Measurements from ENCODE around the gene TKFC.
A peak's percentile ranks its signal among the peaks of the same experiment; 100 is the strongest.

TKFC gene

DNA sequence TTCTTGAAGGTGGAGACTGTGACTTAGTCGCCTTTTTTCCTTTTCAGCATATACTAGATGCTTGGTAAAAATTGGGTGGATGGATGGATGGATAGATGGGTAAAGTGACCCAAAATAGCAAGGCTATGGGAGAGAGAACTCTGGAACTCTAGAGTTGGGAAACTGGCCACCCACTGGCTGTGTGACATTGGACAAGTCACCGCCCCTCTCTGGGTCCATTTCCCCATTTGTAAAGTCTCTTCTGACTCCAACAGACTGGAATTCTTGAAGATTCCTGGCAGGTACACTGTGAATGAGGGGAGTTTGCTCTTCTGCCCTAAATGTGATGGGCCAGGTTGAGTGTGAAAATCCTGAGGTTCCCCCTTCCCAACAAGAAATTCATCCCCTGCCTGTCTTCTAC is 8.0 kb downstream of the TKFC start:
- intact Hi-C loops (cut with DNase I), result no loop called here
- no peak for DNase-seq

DNA sequence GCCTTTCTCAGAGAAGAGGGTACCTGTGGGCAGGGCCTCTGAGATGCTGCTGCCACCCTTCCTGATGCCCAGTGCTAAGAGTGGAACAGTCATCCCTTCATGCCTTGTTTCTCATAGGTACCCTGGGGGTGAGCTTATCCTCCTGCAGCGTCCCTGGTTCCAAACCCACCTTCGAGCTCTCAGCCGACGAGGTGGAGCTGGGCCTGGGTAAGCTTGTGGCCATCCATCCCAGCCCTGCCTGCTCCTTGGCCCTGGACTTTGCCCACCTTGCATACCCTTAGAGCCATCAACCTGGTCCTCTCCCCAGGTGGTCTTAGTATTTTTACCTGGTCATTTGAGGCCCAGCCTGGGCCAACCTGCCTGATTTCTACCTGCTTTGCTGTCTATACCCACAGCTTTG is 8.7 kb downstream of the TKFC start:
- intact Hi-C loops (cut with DNase I), result no loop called here
- DNase-seq, result no peak

DNA sequence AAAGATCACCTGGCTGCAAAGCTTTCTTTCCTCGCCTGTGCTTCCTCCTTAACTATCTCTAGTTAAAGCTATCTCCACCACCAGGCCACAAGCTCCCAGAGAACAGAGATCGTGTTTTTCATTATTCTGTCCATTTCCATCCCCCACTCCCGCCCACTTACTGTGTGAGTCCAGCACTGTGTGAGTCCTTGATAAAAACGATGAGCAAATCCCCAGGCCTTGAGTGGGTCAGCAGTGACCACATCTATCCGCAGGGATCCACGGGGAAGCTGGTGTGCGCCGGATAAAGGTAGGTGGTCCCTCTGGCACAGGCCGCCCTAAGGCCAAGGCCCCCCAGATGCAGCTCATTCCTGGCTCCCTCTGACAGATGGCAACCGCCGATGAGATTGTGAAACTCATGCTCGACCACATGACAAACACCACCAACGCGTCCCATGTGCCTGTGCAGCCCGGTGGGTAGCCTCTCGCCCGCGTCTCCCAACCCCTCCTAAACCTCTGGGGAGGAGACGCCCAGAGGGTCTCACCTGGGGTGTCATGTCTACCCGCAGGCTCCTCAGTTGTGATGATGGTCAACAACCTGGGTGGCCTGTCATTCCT is 9.3 kb downstream of the TKFC start:
- intact Hi-C loops (cut with DNase I), result no loop called here
- no peak for DNase-seq

DNA sequence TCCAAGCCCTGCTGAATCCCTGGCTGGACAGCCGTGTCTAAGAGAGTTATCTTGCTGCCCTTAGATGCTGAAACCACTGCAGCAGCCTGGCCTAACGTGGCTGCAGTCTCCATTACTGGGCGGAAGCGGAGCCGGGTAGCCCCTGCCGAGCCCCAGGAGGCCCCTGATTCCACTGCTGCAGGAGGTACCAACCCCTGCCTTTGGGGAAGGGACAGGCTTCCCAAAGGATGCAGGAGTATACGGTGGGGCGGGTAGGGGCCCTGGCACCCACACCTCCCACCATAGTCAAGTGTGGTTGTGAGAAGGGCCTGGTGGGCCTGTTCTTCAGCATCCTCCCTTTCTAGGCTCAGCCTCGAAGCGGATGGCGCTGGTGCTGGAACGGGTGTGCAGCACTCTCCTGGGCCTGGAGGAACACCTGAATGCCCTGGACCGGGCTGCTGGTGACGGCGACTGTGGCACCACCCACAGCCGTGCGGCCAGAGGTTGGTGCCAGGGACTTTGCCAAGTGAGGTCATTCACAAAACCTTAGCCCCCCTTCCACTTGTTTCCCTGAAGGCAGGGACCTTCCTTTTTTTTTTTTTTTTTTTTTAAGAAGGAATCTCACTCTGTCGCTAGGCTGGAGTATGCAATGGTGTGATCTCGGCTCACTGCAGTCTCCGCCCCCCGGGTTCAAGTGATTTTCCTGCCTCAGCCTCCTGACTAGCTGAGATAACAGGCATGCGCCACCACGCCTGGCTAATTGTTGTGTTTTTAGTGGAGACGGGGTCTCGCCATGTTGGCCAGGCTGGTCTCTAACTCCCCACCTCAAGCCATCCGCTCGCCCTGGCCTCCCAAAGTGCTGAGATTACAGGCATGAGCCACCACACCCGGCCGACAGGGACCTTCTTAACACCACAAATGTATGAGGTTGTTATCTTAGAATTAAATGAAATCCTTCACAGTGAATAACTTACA is 11.0 kb downstream of the TKFC start:
- no peak for DNase-seq
- intact Hi-C loops (cut with DNase I), result no loop called here

DNA sequence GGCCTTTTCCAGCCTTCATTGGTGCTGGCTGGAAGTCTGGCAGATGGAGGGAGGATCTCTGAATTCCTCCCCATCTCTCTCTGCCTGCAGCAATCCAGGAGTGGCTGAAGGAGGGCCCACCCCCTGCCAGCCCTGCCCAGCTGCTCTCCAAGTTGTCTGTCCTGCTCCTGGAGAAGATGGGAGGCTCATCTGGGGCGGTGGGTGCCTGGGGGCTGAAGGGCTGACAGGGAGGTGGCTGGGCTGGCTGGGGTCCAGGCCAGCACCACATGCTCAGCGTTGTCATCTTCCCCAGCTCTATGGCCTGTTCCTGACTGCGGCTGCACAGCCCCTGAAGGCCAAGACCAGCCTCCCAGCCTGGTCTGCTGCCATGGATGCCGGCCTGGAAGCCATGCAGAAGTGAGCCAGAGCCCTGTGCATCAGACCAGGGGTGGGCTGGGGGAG is 12.2 kb downstream of the TKFC start:
- no peak for DNase-seq
- intact Hi-C loops (cut with DNase I), result no loop called here

DNA sequence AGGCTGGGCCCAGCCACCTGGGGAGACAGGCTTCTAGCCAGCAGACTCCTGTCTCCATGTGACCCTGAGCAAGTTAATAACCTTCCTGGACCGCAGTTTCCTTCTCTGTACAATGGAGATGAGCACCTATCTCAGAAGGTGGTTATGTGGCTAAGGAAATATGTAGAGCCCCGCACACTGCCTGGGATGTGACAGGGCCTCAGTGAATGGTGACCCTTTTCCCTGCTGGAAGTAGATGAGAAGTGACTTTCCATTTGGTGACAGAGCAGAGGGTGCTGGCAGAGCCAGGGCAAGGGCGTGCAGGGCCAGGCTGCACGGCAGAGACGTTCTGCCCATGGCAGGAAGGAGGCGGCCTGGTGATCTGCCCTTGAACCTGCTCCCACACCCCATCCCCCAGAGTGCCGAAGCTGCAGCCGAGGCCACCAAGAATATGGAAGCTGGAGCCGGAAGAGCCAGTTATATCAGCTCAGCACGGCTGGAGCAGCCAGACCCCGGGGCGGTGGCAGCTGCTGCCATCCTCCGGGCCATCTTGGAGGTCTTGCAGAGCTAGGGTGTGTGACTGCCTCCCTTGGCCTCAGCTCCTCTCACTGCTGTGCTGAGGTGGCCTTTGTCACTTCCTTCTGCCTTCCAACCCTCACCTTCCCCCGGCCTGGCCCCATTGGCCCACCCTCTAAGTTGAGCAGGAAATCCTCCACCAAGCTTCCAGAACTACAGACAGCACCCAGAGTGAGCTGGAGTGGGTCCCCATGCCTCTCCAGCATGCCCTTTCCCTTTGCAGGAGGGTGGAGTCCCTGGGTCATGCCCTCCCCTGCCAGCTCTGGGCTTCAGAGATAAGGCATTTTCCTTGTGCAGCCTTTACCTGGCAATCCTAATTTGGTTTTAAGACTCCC is 13.2 kb downstream of the TKFC start:
- DNase-seq, result no peak
- intact Hi-C loops (cut with DNase I), result no loop called here

DNA sequence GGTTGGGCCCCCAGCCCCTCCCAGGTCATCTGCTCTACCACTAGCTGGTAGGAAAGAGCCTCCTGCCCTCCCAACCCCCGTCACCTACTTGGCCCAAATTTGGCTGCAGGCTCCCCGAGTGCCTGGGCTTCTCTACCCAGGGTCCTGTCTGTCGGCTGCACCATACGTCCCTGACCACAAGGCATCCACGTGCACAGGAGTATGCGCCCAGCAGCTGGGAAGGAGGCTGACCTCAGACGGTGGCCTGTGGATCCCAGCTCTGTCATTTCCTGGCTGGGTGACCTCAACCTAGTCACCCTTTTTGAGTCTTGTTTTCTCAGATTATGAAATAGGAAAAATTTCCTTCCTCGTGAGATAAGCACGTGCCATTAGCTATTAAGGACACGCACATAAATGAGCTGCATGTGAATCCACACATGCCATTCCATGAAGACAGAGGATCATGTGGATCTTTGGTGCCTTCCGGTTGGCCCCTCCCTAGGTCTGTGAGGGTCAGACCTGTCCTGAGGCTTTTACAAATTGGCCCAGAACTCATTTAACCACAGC is 15.0 kb downstream of the TKFC start:
- DNase-seq, result no peak
- intact Hi-C loops (cut with DNase I), result no loop called here

DNA sequence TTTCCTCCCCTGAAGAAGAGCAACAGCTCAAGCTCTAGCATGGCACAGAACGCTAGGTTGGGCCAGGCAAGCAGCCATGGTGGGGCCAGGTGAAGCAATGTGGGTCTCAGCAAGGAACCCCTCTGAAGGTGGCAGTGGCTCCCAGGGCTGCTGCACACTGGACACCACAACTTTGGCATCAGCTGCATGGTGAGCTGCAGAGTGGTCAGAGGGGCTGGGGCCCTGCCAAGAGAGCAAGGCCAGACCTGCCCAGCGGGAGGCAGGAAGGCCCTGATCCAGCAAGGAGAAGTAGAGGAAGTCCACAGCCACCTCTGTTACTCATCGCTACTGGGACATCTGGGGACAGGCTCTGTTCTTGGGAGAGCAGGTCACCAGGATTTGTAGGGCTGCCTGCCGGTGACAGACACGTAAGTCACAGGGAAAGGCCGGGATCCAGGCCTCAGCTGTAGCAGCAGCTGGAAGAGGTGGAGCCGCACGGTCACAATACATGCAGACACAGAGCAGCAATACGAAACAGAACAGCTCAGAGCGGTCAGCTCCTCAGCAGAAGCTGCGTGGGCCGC is 16.2 kb downstream of the TKFC start:
- intact Hi-C loops (cut with DNase I), result no loop called here
- DNase-seq, result no peak

DNA sequence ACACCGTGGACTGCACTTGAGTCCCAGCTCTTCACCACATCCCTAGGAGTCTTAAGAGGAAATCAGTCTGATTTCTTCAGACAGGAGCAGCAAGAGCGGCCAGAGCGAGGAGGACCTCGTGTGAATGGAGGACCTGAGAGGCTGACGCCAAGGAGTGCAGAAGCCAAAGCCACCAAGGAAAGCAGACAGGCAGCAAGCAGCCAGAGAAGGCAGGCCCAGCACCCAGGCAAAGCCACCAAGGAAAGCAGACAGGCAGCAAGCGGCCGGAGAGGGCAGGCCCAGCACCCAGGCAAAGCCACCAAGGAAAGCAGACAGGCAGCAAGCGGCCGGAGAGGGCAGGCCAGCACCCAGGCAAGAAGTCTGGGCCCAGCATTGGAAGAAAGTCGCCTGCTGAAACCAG is 16.9 kb downstream of the TKFC start:
- intact Hi-C loops (cut with DNase I), result no loop called here
- no peak for DNase-seq

DNA sequence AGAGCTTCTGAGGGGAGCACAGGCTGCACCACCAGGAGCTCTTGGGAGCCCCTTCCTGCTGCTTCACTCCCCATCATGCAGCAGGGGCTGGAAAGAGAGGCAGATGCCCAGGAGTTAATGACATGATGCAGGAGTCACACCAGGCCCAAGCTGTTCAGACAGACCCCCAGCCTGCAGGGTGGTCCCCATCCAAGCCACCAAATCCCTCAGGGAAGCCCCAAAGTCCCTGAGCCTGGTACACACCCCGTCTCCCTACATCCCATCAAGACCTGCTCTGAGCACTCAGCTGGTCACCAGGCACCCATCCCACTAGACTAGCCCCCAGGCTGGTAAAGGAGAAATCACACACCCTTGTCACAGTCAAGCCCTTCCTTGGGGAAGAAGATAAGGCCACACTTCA is 17.3 kb downstream of the TKFC start:
- DNase-seq, result no peak
- intact Hi-C loops (cut with DNase I), result no loop called here

DNA sequence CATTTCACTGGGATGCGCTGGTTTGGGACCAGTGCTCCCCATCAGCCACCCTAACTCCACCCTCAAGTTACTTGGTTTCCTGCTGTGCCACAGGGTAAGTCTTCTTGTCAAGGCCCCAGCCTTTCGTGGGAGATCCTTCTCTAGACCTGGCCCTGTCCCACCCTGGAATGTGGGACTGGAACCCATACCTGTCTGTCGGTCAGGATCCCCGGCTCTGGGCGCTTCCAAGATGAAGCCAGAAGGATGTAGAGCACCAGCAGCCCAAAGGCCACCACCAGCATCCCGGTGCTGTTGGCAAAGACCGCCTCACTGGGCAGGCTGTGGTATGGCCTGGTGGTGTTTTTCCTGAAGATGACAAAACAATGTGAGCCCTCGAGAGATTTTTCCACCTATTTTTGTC is 17.8 kb downstream of the TKFC start:
- intact Hi-C loops (cut with DNase I), result no loop called here
- no peak for DNase-seq

DNA sequence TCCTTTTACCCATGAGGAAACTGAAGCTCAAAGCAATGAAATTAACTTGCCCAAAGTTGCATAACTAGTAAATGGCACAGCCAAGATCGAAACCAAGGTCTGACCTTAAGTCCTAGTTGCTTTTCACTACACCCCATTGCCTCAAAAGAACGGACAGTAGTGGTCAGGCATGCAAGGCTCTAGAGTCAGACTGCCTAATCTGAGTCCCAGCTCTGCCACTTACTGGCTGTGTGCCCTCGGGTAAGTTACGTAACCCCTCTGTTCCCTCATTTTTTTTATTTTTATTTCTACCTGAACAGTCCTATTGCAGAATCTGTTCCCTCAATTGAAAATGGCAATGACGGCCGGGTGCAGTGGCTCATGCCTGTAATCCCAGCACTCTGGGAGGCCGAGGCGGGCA is 19.0 kb downstream of the TKFC start:
- intact Hi-C loops (cut with DNase I), result no loop called here
- DNase-seq, result no peak

DNA sequence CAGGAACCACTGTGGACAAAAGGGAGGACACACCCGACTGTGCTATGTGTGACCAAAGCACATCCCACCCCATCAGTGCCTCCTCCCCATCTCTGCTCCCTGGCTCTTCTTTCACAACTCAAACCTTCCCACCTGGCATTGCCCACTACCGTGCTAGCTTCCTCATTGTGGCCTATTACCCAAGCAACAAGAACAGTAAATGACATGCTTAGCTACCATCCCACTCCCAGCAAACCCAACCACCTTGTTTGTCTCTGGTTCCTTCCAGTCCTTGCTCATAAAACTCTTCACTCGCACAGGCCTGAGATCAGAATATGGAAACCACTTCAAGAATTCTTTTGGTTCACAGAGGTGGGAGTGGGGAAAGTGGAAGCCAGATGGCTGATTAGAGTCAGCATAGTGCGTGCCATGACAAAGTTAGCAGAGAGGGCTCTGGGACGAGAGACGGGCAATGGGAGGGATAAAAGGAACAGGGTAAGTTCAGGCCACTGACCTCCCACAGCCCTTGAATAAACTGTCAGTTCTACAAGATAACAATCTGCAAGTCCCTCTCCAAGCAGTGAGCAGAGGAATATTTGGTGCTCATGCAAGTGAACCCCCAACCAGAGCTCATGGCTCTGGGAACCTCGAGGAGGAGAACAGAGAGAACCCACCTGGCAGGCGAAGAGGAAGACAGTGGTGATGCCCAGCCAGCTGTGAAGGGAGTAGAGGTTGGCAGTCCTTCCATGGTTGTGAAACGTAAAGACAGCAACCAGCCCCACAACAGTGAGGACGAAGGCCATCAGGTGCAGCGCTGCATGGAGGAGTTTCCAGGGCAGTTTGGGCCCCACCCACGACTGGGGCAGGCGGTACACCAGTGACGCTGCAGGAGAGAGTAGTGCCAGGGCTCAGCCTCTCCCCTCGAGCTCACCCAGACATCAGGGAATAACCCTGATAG is 20.4 kb downstream of the TKFC start:
- no peak for DNase-seq
- intact Hi-C loops (cut with DNase I), result no loop called here

DNA sequence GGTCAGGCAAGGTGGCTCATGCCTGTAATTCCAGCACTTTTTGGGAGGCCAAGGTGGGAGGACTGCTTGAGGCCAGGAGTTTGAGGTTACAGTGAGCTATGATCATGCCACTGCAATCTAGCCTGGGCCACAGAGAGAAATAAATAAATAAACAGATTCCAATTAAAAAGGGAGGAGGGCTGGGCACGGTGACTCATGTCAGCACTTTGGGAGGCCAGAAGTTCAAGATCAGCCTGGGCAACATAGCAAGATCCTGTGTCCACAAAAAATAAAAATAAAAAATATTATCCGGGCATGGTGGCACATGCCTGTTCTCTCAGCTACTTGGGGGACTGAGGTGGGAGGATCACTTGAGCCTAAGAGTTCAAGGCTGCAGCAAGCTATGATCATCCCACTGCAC is 21.2 kb downstream of the TKFC start:
- DNase-seq, result no peak
- intact Hi-C loops (cut with DNase I), result no loop called here

DNA sequence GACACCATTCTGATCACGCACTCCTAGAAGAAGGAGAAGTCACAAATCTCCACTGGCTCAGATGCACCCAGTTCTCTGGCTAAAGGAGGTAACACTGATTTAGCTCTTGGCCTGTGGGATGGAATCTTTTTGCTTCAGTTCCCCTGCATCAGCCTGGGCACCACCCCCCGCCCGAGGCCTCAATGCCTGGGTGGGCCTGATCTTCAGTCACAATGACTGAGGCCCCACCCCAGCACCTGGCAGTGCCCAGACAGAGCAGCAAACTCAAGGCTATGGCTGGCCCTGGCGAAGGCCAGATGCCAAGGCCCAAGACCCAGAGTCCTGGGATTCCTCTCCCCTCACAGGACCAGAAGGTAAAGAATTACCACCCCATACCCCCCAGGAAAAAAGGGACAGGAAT is 23.7 kb downstream of the TKFC start:
- no peak for DNase-seq

DNA sequence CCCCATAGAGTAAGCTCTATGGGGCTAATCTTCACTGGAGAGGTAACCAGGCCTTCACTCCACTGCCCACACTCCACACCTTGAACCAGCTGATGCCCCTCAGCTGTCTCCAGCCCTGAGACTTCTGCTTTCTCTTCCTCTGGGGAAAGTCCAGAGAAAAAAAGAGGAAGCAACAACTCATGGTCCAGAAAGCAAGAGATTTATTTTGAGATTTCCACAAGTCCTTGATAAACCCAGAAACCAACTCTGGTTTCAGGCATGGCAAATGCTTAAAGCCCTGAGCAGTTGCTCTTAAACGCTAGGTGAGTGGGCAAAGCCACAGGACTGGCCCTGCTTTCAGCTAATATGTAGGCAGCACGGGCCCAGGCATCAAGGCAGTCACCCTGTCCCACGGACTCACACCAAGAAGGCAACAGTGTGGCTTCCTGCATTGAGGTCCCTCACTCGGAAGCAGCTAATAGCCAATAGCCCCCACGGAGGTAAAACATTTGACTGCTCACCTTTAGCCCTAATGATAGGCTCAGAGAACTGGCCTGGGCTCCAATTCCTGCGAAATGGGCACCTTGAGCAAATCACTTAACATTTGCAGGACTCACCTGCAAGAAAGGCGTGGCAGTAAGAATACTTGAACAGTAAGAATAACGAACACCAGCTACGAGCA is 24.3 kb downstream of the TKFC start:
- intact Hi-C loops (cut with DNase I), result no loop called here
- peak in 7 of 42 donors; percentile 9 to 46 (median 32) for DNase-seq

More for the DNA sequence above, 23.7 kb downstream of the TKFC start:
- intact Hi-C loops (cut with DNase I), result no loop called here

DNA sequence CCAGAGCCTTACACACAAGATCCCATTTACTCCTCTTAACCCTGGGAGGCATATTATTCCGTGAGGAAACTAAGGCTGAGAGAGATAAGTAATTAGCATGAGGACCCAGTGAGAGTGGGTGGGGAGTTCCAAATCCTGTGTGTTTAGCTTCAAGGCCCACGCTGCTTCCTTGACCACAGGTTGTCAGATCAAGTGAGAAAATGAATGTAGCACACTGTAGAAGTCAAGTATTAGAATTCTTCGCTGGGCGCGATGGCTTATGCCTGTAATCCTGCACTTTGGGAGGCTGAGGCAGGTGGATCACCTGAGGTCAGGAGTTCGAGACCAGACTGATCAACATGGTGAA is 24.8 kb downstream of the TKFC start:
- intact Hi-C loops (cut with DNase I), result no loop called here
- no peak for DNase-seq

DNA sequence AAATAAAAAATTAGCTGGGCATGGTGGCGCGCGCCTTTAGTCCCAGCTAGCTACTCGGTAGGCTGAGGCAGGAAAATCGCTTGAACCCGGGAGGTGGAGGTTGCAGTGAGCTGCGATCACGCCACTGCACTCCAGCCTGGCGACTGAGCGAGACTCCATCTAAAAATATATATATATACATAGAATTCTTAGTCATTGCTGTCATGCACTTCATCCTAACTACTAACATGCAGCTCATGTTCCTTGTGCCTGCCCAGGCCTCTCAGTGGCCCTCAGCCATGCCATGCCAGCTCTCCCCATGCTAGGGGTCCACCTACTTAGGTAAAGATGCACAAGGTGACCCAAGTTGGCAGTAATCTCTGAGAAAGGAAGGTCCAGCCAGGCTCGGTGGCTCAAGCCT is 25.5 kb downstream of the TKFC start:
- DNase-seq, result no peak
- intact Hi-C loops (cut with DNase I), result no loop called here

Data from head of caudate nucleus (tissue), 42 donors.